Type B pancreatic cell (in vitro differentiated cells): Measurements from ENCODE around the gene PRKAR1B. TPM values are rescaled to one million over a fixed set of nuclear protein-coding genes. Genes with fewer than 3 reads are reported as not detected.
"Not testable (repeated sequence)": the region's sequence is repeated elsewhere in the genome, so short reads cannot be mapped to it uniquely, and the experiment has no call there.

Experiments used
- DNase-seq: peaks from one replicate; pipeline ENCODE4 v3.0.0; 2021; ENCODE audit warnings: mixed read lengths; ENCODE audit not compliant: unreplicated experiment; ENCODE audit errors: extremely low spot score
- H3K27ac Mint-ChIP-seq: 2 replicates; pipeline ENCODE4 v1.8.0; 2021; ENCODE audit warnings: mild to moderate bottlenecking, mixed read lengths
- H3K27me3 Mint-ChIP-seq: 2 replicates; pipeline ENCODE4 v1.8.0; 2021; ENCODE audit warnings: mixed read lengths
- H3K36me3 Mint-ChIP-seq: 2 replicates; pipeline ENCODE4 v1.8.0; 2021; ENCODE audit warnings: mixed read lengths
- H3K4me1 Mint-ChIP-seq: one replicate; pipeline ENCODE4 v1.8.0; 2021; ENCODE audit warnings: mixed read lengths; ENCODE audit not compliant: unreplicated experiment
- H3K4me3 Mint-ChIP-seq: 2 replicates; pipeline ENCODE4 v1.8.0; 2021; ENCODE audit warnings: mild to moderate bottlenecking, mixed read lengths
- H3K9me3 Mint-ChIP-seq: 2 replicates; pipeline ENCODE4 v1.8.0; 2021; ENCODE audit warnings: mixed read lengths
- total RNA-seq: library from RNA; stranded (reverse); gene quantifications from 2 replicates; pipeline ENCODE4 v1.2.1, GENCODE V29; 2021; ENCODE audit warnings: low replicate concordance
- TF ChIP-seq, protein P1 (sequence below): fragments of 200-600 bp; sonication (generic); conservative IDR thresholded peaks from 2 replicates; pipeline ENCODE4 v1.5.0; 2021; ENCODE audit warnings: antibody characterized with exemption, mild to moderate bottlenecking

Gene PRKAR1B
- total RNA-seq, 1 donor from 2014 or later, result 26.1 TPM

DNA sequence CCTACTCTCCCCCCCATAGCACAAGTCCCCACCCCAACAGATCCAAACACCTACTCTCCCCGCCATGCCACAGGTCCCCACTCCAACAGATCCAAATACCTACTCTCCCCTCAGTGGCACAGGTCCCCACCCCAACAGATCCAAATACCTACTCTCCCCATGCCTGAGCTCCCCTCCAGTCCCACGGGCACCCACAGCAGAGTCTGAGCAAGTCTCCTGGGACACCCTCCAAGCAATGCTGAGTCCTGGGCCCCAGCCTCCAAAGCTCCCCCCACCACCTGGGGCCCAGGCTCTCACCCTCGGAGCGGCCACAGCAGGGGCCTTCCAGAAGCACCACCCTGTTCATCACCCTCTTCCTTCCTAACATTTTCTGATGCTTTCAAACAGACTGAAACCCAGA lies 64.5 kb downstream of the PRKAR1B start:
- H3K4me3 Mint-ChIP-seq, result no peak overlapping the region
- H3K9me3 Mint-ChIP-seq, result no peaks in the 10 kb centered on the region
- H3K27me3 Mint-ChIP-seq, result no peaks in the 10 kb centered on the region
- no peak overlapping the region for H3K27ac Mint-ChIP-seq
- TF ChIP-seq, protein P1, sequence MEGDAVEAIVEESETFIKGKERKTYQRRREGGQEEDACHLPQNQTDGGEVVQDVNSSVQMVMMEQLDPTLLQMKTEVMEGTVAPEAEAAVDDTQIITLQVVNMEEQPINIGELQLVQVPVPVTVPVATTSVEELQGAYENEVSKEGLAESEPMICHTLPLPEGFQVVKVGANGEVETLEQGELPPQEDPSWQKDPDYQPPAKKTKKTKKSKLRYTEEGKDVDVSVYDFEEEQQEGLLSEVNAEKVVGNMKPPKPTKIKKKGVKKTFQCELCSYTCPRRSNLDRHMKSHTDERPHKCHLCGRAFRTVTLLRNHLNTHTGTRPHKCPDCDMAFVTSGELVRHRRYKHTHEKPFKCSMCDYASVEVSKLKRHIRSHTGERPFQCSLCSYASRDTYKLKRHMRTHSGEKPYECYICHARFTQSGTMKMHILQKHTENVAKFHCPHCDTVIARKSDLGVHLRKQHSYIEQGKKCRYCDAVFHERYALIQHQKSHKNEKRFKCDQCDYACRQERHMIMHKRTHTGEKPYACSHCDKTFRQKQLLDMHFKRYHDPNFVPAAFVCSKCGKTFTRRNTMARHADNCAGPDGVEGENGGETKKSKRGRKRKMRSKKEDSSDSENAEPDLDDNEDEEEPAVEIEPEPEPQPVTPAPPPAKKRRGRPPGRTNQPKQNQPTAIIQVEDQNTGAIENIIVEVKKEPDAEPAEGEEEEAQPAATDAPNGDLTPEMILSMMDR, result no peak
- H3K36me3 Mint-ChIP-seq, result peaks cover 6% of the 10 kb centered on the region
- H3K4me1 Mint-ChIP-seq, result no peaks in the 10 kb centered on the region
- DNase-seq, result no peak

DNA sequence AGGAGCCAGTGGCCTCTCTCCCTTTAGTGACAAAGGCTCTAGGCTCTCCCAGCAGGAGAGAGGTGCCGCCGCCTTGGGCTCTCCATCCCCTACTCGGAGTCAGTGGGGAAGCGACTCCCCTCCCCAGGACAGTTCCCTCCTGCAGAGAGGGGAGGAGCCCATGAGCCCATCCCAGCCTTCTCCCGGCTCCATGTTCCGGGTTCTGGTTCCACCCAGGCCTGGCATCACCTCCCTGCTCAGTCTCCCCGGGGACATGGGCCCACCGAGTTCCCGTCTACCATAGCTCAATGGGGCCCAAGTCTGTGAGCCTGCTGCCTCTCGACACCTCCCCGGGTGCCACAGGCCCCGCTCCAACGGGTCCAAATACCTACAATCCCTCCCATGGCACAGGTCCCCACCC lies 67.1 kb downstream of the PRKAR1B start:
- Mint-ChIP-seq H3K27ac (no peak overlapping the region), H3K9me3 (no peaks in the 10 kb centered on the region), H3K4me3 (no peak overlapping the region), H3K4me1 (no peaks in the 10 kb centered on the region), H3K27me3 (no peaks in the 10 kb centered on the region), H3K36me3 (peaks cover 6% of the 10 kb centered on the region)
- no peak for DNase-seq
- TF ChIP-seq, protein P1, result no peak

DNA sequence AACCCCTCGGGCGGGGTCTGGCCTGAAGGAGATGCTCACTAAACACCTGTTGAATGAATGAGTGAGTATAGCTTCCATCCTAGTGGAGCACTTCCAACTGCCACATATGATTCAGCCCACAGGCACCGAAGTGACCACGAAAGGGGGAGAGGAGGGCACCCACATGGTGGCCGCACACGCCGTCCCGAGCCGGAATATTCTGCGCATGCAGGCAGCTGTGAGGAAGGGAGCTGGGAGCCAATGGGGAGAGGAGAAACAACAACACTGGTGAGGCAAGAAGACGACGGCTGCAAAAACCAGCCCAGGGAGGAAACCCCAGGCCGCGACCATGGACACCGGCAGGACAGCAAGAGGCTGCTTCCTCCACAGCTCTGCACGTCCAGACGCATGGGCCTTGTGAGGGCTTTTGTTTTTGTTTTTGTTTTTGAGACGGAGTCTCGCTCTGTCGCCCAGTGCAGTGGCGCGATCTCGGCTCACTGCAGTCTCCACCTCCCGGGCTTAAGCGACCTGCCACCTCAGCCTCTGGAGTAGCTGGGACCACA lies 67.7 kb downstream of the PRKAR1B start:
- no peak overlapping the region for H3K4me3 Mint-ChIP-seq
- no peaks in the 10 kb centered on the region for H3K27me3 Mint-ChIP-seq

DNA sequence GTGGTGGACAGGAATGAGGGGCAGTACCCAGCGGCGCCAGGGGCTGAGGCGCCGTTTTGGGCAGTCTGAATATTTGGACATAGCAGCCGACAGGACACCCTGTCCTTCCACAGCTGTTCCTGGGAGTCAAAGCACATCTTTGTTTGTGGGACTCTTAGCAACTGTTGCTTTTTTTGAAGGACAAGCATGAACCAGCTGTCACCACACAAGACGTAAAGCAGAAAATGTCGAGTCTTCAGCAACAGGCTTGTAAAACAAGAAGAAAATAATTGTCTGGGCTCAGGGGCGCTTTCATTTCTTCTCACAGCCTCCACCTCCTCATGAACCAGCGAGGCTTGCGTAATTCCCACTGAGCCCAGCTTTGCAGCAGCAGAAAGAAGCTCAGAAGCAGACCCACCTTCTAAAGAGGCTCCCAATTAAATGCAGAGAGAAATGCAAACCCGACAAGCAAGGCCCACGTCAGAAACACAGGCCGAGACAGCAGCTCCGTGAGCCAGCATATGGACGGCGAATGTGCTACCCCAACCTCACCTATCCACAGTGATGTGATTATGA lies 69.4 kb downstream of the PRKAR1B start:
- TF ChIP-seq, protein P1, result no peak
- DNase-seq, result no peak
- no peaks in the 10 kb centered on the region for H3K9me3 Mint-ChIP-seq
- no peaks in the 10 kb centered on the region for H3K27me3 Mint-ChIP-seq
- no peak overlapping the region for H3K27ac Mint-ChIP-seq
- H3K4me3 Mint-ChIP-seq, result no peak overlapping the region
- H3K36me3 Mint-ChIP-seq, result peaks cover 6% of the 10 kb centered on the region
- H3K4me1 Mint-ChIP-seq, result no peaks in the 10 kb centered on the region

More for the DNA sequence above, 67.7 kb downstream of the PRKAR1B start:
- H3K27ac Mint-ChIP-seq, result no peak overlapping the region
- no peaks in the 10 kb centered on the region for H3K4me1 Mint-ChIP-seq
- peaks cover 6% of the 10 kb centered on the region for H3K36me3 Mint-ChIP-seq
- DNase-seq, result no peak
- H3K9me3 Mint-ChIP-seq, result no peaks in the 10 kb centered on the region
- TF ChIP-seq, protein P1, result no peak

DNA sequence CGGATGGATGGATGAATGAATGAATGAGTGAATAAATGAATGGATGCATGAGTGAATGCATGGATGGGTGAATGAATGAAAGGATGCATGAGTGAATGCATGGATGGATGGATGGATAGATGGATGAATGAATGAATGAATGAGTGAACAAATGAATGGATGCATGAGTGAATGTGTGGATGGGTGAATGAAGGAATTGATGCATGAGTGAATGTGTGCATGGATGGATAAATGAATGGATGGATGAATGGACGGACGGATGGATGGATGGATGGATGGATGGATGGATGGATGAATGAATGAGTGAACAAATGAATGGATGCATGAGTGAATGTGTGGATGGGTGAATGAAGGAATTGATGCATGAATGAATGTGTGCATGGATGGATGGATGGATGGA lies 70.1 kb downstream of the PRKAR1B start:
- H3K36me3 Mint-ChIP-seq, H3K4me3 Mint-ChIP-seq, H3K9me3 Mint-ChIP-seq, DNase-seq, H3K4me1 Mint-ChIP-seq, H3K27me3 Mint-ChIP-seq, H3K27ac Mint-ChIP-seq: not testable (repeated sequence)

DNA sequence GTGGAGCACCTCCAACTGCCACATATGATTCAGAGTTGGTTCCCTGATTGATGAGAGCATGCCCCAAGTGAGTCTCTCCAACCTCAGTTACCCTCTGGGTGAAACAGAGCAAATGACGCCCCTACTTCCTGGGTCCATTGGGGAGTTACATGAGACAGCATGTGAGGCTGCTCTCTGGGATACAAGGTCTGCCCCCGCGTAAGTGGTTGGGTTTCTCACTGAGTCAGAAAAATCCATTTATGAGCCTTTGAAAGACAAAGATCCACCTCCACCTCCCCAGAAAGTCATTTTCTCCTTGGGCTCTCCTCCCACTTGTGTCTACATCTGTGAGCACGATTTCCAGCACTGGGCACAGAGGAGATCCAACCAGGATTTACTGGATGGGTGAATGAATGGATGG lies 71.3 kb downstream of the PRKAR1B start:
- TF ChIP-seq, protein P1, result no peak
- no peak for DNase-seq
- Mint-ChIP-seq H3K27me3 (no peaks in the 10 kb centered on the region), H3K9me3 (no peaks in the 10 kb centered on the region), H3K4me3 (no peak overlapping the region), H3K36me3 (peaks cover 6% of the 10 kb centered on the region), H3K4me1 (no peaks in the 10 kb centered on the region), H3K27ac (no peak overlapping the region)
